ENCODE data around the gene C1QB.

Gene C1QB

GRCh38 chr1:22643928-22644327 is 9.1 kb upstream of the C1QB start:
- ChIA-PET CTCF (interaction anchor here (1.4 kb wide), 1 partner anchor 227 kb away, joined by 4 read pairs; no protein-coding TSS in a partner anchor), POLR2A (no interaction called here)
- DNase-seq (ENCODE audit: extremely low spot score) = no peak
- no peak for TF ChIP-seq CTCF (IDR thresholded peaks at IDR 0.05; ENCODE audit: control extremely low read depth, extremely low read depth, low read depth, missing control alignments)

GRCh38 chr1:22645931-22646330 is 7.1 kb upstream of the C1QB start:
- CTCF ChIA-PET = interaction anchor here (1.3 to 1.4 kb wide), 2 partner anchors 26 to 225 kb away, joined by 3 to 6 read pairs; no protein-coding TSS in a partner anchor
- no peak for DNase-seq (ENCODE audit: extremely low spot score)
- POLR2A ChIA-PET = no interaction called here
- TF ChIP-seq CTCF (IDR thresholded peaks at IDR 0.05; ENCODE audit: control extremely low read depth, extremely low read depth, low read depth, missing control alignments) = no peak

GRCh38 chr1:22646384-22646783 is 6.7 kb upstream of the C1QB start:
- ChIA-PET CTCF (interaction anchor here (1.3 kb wide), 1 partner anchor 226 kb away, joined by 6 read pairs; no protein-coding TSS in a partner anchor), POLR2A (no interaction called here)
- no peak for TF ChIP-seq CTCF (IDR thresholded peaks at IDR 0.05; ENCODE audit: control extremely low read depth, extremely low read depth, low read depth, missing control alignments)
- DNase-seq (ENCODE audit: extremely low spot score) = no peak

- no peak for DNase-seq (ENCODE audit: extremely low spot score)
- POLR2A ChIA-PET = no interaction called here
- TF ChIP-seq CTCF (IDR thresholded peaks at IDR 0.05; ENCODE audit: control extremely low read depth, extremely low read depth, low read depth, missing control alignments) = no peak
- CTCF ChIA-PET = no interaction called here
Measured at GRCh38 chr1:22650089-22650693, 2.8 kb upstream of the C1QB start.

GRCh38 chr1:22651941-22652856 is 837 bp upstream of the C1QB start:
- ChIA-PET CTCF (interaction anchor here (1.0 to 1.7 kb wide), 2 partner anchors 10 to 16 kb away, joined by 3 read pairs; partner anchors contain the start of gene C1QA), POLR2A (no interaction called here)
- TF ChIP-seq CTCF (IDR thresholded peaks at IDR 0.05; ENCODE audit: control extremely low read depth, extremely low read depth, low read depth, missing control alignments) = no peak
- DNase-seq (ENCODE audit: extremely low spot score) = no peak

GRCh38 chr1:22654692-22655091 is 1.7 kb downstream of the C1QB start:
- ChIA-PET POLR2A (no interaction called here), CTCF (interaction anchor here (1.6 kb wide), 1 partner anchor 13 kb away, joined by 4 read pairs; no protein-coding TSS in a partner anchor)
- no peak for TF ChIP-seq CTCF (IDR thresholded peaks at IDR 0.05; ENCODE audit: control extremely low read depth, extremely low read depth, low read depth, missing control alignments)
- DNase-seq (ENCODE audit: extremely low spot score) = no peak

Data from GM10248 (cell line).